Smooth muscle cell (in vitro differentiated cells): ENCODE results near the gene GMNN. TPM values are rescaled to one million over a fixed set of nuclear protein-coding genes. Genes with fewer than 3 reads are reported as not detected.
"Not testable (repeated sequence)": the region's sequence is repeated elsewhere in the genome, so short reads cannot be mapped to it uniquely, and the experiment has no call there.

Source experiments
- DNase-seq: peaks from one replicate; lab custom pipeline; 2025; ENCODE audit not compliant: unreplicated experiment; lab: John Stamatoyannopoulos, UW
- H2AFZ ChIP-seq: fragments of 200-600 bp; sonication (generic); 2 replicates; pipeline ENCODE4 v1.6.0; 2016; ENCODE audit warnings: antibody characterized with exemption, low read depth, mild to moderate bottlenecking
- H3F3A ChIP-seq: fragments of 200-600 bp; sonication (generic); 2 replicates; pipeline ENCODE4 v1.6.0; 2017; ENCODE audit warnings: antibody characterized with exemption, low read depth
- H3K27ac ChIP-seq: fragments of 200-600 bp; sonication (generic); 2 replicates; pipeline ENCODE4 v1.5.1; 2016; ENCODE audit warnings: low read depth, mild to moderate bottlenecking
- H3K27me3 ChIP-seq: fragments of 200-600 bp; sonication (generic); 2 replicates; pipeline ENCODE4 v1.6.1; 2016; ENCODE audit warnings: low read depth, mild to moderate bottlenecking
- H3K36me3 ChIP-seq: fragments of 200-600 bp; sonication (generic); 2 replicates; pipeline ENCODE4 v1.5.1; 2016; ENCODE audit warnings: low read depth
- H3K4me1 ChIP-seq: fragments of 200-600 bp; sonication (generic); 2 replicates; pipeline ENCODE4 v1.5.1; 2016; ENCODE audit warnings: low read depth
- H3K4me2 ChIP-seq: fragments of 200-600 bp; sonication (generic); 2 replicates; pipeline ENCODE4 v1.6.0; 2016; ENCODE audit warnings: mild to moderate bottlenecking
- H3K4me3 ChIP-seq: fragments of 200-600 bp; sonication (generic); 2 replicates; pipeline ENCODE4 v1.5.1; 2016; ENCODE audit warnings: mild to moderate bottlenecking
- H3K79me2 ChIP-seq: fragments of 200-600 bp; sonication (generic); 2 replicates; pipeline ENCODE4 v1.6.0; 2016; ENCODE audit warnings: low read depth, mild to moderate bottlenecking
- H3K9ac ChIP-seq: fragments of 200-600 bp; sonication (generic); 2 replicates; pipeline ENCODE4 v1.6.0; 2016; ENCODE audit warnings: low read depth
- H3K9me3 ChIP-seq: fragments of 200-600 bp; sonication (generic); replicated peaks from 2 replicates; pipeline ENCODE4 v1.5.1; 2016; ENCODE audit warnings: low read depth
- H4K20me1 ChIP-seq: fragments of 200-600 bp; sonication (generic); 2 replicates; pipeline ENCODE4 v1.6.0; 2016; ENCODE audit warnings: low read depth
- CTCF ChIP-seq: fragments of 200-600 bp; sonication (generic); IDR thresholded peaks from 2 replicates; pipeline ENCODE4 v1.5.1; 2017; ENCODE audit warnings: borderline replicate concordance, mild to moderate bottlenecking, antibody characterized with exemption; ENCODE audit not compliant: insufficient read depth, poor library complexity, severe bottlenecking
- WGBS: methylation state at CpG from one replicate; pipeline ENCODE4 v1.1.7; 2016; ENCODE audit warnings: low lambda C conversion rate; 5-methylcytosine and 5-hydroxymethylcytosine counted together
- polyA plus RNA-seq: library from polyadenylated mRNA; unstranded; fragments of >200 nt; fragmentation: Nextera tagmentation; extraction: Ambion mirVana; gene quantifications from 2 replicates; pipeline ENCODE4 v1.2.1, GENCODE V29; 2016
- total RNA-seq: library from RNA; depleted of rRNA; stranded (reverse); fragments of >200 nt; gene quantifications from 2 replicates; pipeline ENCODE4 v1.2.3, GENCODE V29; 2014

GMNN gene
- total and polyA plus RNA-seq, 2 experiments from 2014 or later = 31.8 to 46.4 TPM

- Histone ChIP-seq H3K4me2 (no peak overlapping the region), H3K4me3 (no peak overlapping the region), H3K9ac (no peak overlapping the region), H3K9me3 (no peaks in the 10 kb centered on the region), H2AFZ (no peak overlapping the region), H3K27me3 (no peaks in the 10 kb centered on the region), H4K20me1 (no peaks in the 10 kb centered on the region), H3F3A (no peaks in the 10 kb centered on the region), H3K79me2 (no peaks in the 10 kb centered on the region), H3K4me1 (no peaks in the 10 kb centered on the region), H3K36me3 (no peaks in the 10 kb centered on the region), H3K27ac (no peak overlapping the region)
- DNase-seq = no peak
- 96% methylated on average over 2 of the region's 2 CpGs for WGBS
- no peak for TF ChIP-seq CTCF
These were observed 22.2 kb upstream of the GMNN start for GRCh38 chr6:24752503-24752902.

- H3K4me1 ChIP-seq = no peaks in the 10 kb centered on the region
- no peak overlapping the region for H3K4me3 ChIP-seq
- no peak overlapping the region for H3K9ac ChIP-seq
- no peaks in the 10 kb centered on the region for H3F3A ChIP-seq
- WGBS = 82% methylated on average over 1 of the region's 1 CpG
- H3K27me3 ChIP-seq = no peaks in the 10 kb centered on the region
- H2AFZ ChIP-seq = no peak overlapping the region
- no peaks in the 10 kb centered on the region for H3K36me3 ChIP-seq
- TF ChIP-seq CTCF = no peak
- no peak for DNase-seq
- no peak overlapping the region for H3K4me2 ChIP-seq
- no peak overlapping the region for H3K27ac ChIP-seq
- no peaks in the 10 kb centered on the region for H3K79me2 ChIP-seq
- no peaks in the 10 kb centered on the region for H4K20me1 ChIP-seq
- no peaks in the 10 kb centered on the region for H3K9me3 ChIP-seq
These were observed 21.7 kb upstream of the GMNN start for GRCh38 chr6:24752917-24753492.

GRCh38 chr6:24753545-24753944, 21.2 kb upstream of the GMNN start:
- H3K4me2 ChIP-seq = no peak overlapping the region
- H3K9me3 ChIP-seq = no peaks in the 10 kb centered on the region
- no peak overlapping the region for H3K9ac ChIP-seq
- no peaks in the 10 kb centered on the region for H3K4me1 ChIP-seq
- DNase-seq = no peak
- WGBS = 90% methylated on average over 2 of the region's 2 CpGs
- H2AFZ ChIP-seq = no peak overlapping the region
- no peak overlapping the region for H3K4me3 ChIP-seq
- H4K20me1 ChIP-seq = no peaks in the 10 kb centered on the region
- no peak for TF ChIP-seq CTCF
- H3K27ac ChIP-seq = no peak overlapping the region
- no peaks in the 10 kb centered on the region for H3F3A ChIP-seq
- no peaks in the 10 kb centered on the region for H3K79me2 ChIP-seq
- H3K27me3 ChIP-seq = no peaks in the 10 kb centered on the region
- H3K36me3 ChIP-seq = no peaks in the 10 kb centered on the region

- not testable (repeated sequence) for H3K79me2 ChIP-seq, H3K36me3 ChIP-seq, H3K9ac ChIP-seq, H2AFZ ChIP-seq, H4K20me1 ChIP-seq, H3K27ac ChIP-seq, H3K4me3 ChIP-seq, H3K9me3 ChIP-seq, H3K4me2 ChIP-seq, DNase-seq, H3F3A ChIP-seq, H3K27me3 ChIP-seq, H3K4me1 ChIP-seq
- WGBS = 95% methylated on average over 4 of the region's 4 CpGs
These were observed 20.4 kb upstream of the GMNN start for GRCh38 chr6:24754378-24754777.
